GM19328 (cell line): Measurements from ENCODE around the gene IST1.
"Not testable (repeated sequence)": the region's sequence is repeated elsewhere in the genome, so short reads cannot be mapped to it uniquely, and the experiment has no call there.

Source experiments
- ATAC-seq: cut with Tn5 transposase; IDR thresholded peaks from one replicate; pipeline ENCODE4 v1.9.1; 2021; ENCODE audit warnings: mild to moderate bottlenecking, moderate library complexity; ENCODE audit not compliant: unreplicated experiment

Gene IST1

GRCh38 chr16:71894921-71895678 lies at the start of gene IST1:
Gene IST1 (plus strand): TSS chr16:71895531. CDS start chr16:71915641, 20,110 bp downstream.
- peak; percentile 75 for ATAC-seq

- peak; percentile 69 for ATAC-seq
Observed at GRCh38 chr16:71845639-71846430, 49.5 kb upstream of the IST1 start, which contains the start of gene ATXN1L. Gene ATXN1L (plus strand): TSS chr16:71845976. CDS start chr16:71849741, 3,765 bp downstream.

- ATAC-seq, result no peak
Observed at GRCh38 chr16:71846431-71846830, 48.9 kb upstream of the IST1 start.

GRCh38 chr16:71847096-71847495 lies 48.2 kb upstream of the IST1 start:
- no peak for ATAC-seq

- ATAC-seq, result no peak
Observed at GRCh38 chr16:71848622-71849021, 46.7 kb upstream of the IST1 start.

- no peak for ATAC-seq
Observed at GRCh38 chr16:71851746-71852145, 43.6 kb upstream of the IST1 start.

- no peak for ATAC-seq
Observed at GRCh38 chr16:71852158-71852557, 43.2 kb upstream of the IST1 start.

- no peak for ATAC-seq
Observed at GRCh38 chr16:71852561-71852960, 42.8 kb upstream of the IST1 start.

GRCh38 chr16:71853413-71853812 lies 41.9 kb upstream of the IST1 start:
- ATAC-seq, result peak; percentile 65

- no peak for ATAC-seq
Observed at GRCh38 chr16:71854369-71854948, 40.9 kb upstream of the IST1 start.

GRCh38 chr16:71855937-71856662 lies 39.2 kb upstream of the IST1 start:
- no peak for ATAC-seq

- ATAC-seq, result no peak
Observed at GRCh38 chr16:71859762-71860521, 35.4 kb upstream of the IST1 start.

- ATAC-seq, result no peak
Observed at GRCh38 chr16:71863995-71864394, 31.3 kb upstream of the IST1 start.

GRCh38 chr16:71865173-71865863 lies 30.0 kb upstream of the IST1 start:
- no peak for ATAC-seq

GRCh38 chr16:71867175-71867574 lies 28.2 kb upstream of the IST1 start:
- not testable (repeated sequence) for ATAC-seq

GRCh38 chr16:71867939-71868338 lies 27.4 kb upstream of the IST1 start:
- no peak for ATAC-seq

- no peak for ATAC-seq
Observed at GRCh38 chr16:71869089-71869488, 26.2 kb upstream of the IST1 start.

GRCh38 chr16:71870818-71871217 lies 24.5 kb upstream of the IST1 start:
- no peak for ATAC-seq

- ATAC-seq, result no peak
Observed at GRCh38 chr16:71873199-71873598, 22.1 kb upstream of the IST1 start.

GRCh38 chr16:71878911-71879310 lies 16.4 kb upstream of the IST1 start:
- no peak for ATAC-seq
